Neural cell (in vitro differentiated cells): ENCODE data around the gene ZC3H12A.

ENCODE experiments used
- CTCF ChIP-seq: fragments of 450-650 bp; IDR thresholded peaks from 2 replicates; pipeline ENCODE4 v1.5.1; 2014; ENCODE audit warnings: antibody characterized with exemption, mild to moderate bottlenecking, moderate library complexity; ENCODE audit not compliant: poor library complexity, severe bottlenecking
- EP300 ChIP-seq: fragments of 450-650 bp; conservative IDR thresholded peaks from 2 replicates; pipeline ENCODE4 v1.6.1; 2014; ENCODE audit warnings: antibody characterized with exemption, mild to moderate bottlenecking, moderate library complexity; ENCODE audit not compliant: poor library complexity, severe bottlenecking
- POLR2AphosphoS5 ChIP-seq: IDR thresholded peaks from 2 replicates; pipeline ENCODE4 v1.6.1; 2012
- REST ChIP-seq: IDR thresholded peaks from 2 replicates; pipeline ENCODE4 v1.6.1; 2012; ENCODE audit warnings: borderline replicate concordance

- TF ChIP-seq POLR2AphosphoS5 (no peak), EP300 (no peak), REST (no peak), CTCF (no peak)
Observed at GRCh38 chr1:37477946-37478345, 3.6 kb downstream of the ZC3H12A start.
